OCI-LY7 (cell line): ENCODE data around the gene SIRPB1.
"Not testable (repeated sequence)": the region's sequence is repeated elsewhere in the genome, so short reads cannot be mapped to it uniquely, and the experiment has no call there.

Source experiments
- CTCF ChIP-seq: fragments of 200-600 bp; sonication (generic); conservative IDR thresholded peaks from 2 replicates; pipeline ENCODE4 v1.5.1; 2014; ENCODE audit warnings: mild to moderate bottlenecking, antibody characterized with exemption, low read length, moderate library complexity, mixed read lengths
- EZH2phosphoT487 ChIP-seq: fragments of 200-600 bp; sonication (generic); IDR thresholded peaks from 2 replicates; pipeline ENCODE4 v1.6.1; 2018; ENCODE audit warnings: low read depth, borderline replicate concordance, mild to moderate bottlenecking, mixed run types, antibody characterized with exemption, low read length, moderate library complexity, mixed read lengths

- TF ChIP-seq CTCF, EZH2phosphoT487: not testable (repeated sequence)
Measured at GRCh38 chr20:1576003-1576402, 43.8 kb downstream of the SIRPB1 start.
